Stomach (tissue), 9 donors: Measurements from ENCODE around the gene PLXDC1. TPM values are rescaled to one million over a fixed set of nuclear protein-coding genes. Genes with fewer than 3 reads are reported as not detected.
"Not testable (repeated sequence)": the region's sequence is repeated elsewhere in the genome, so short reads cannot be mapped to it uniquely, and the experiment has no call there.

Source experiments
- DNase-seq, 2 donors: peaks; one replicate each; pipeline versions ENCODE4 v3.0.0 to v3.0.0-alpha.2; 2013 to 2019
- H3K27ac ChIP-seq, 5 donors: fragments of 200-600 bp in 4 of 5; sonication (generic) in 4 of 5; one replicate each; pipeline ENCODE4 v1.5.1; 2013 to 2019; ENCODE audit warnings: mild to moderate bottlenecking in 1 of 5, moderate library complexity in 1 of 5
- H3K27me3 ChIP-seq, 3 donors: fragments of 200-600 bp; sonication (generic); one replicate each; pipeline ENCODE4 v1.5.1; 2017 to 2019; ENCODE audit warnings: mixed run types in 1 of 3
- H3K36me3 ChIP-seq, 4 donors: fragments of 200-600 bp; sonication (generic); 1 replicate in 3 of 4; 2 replicates in 1 of 4; pipeline ENCODE4 v1.5.1; 2016 to 2019
- H3K4me1 ChIP-seq, 4 donors: fragments of 200-600 bp; sonication (generic); one replicate each; pipeline ENCODE4 v1.5.1; 2016 to 2019
- H3K4me3 ChIP-seq, 4 donors: fragments of 200-600 bp; sonication (generic) in 3 of 4; one replicate each; pipeline ENCODE4 v1.5.1; 2016 to 2019; ENCODE audit warnings: mild to moderate bottlenecking in 1 of 4
- H3K9me3 ChIP-seq, 4 donors: fragments of 200-600 bp; sonication (generic); one replicate each; pipeline ENCODE4 v1.5.1; 2016 to 2019
- CTCF ChIP-seq, 7 experiments: fragments of 450-650 bp in 4 of 7; fragments of 200-600 bp in 3 of 7; sonication (generic) in 3 of 7; IDR thresholded peaks; one replicate each; pipeline ENCODE4 v1.5.1; 2016 to 2019; ENCODE audit warnings: antibody characterized with exemption in 7 of 7, control low read depth in 2 of 7, mild to moderate bottlenecking in 1 of 7
- EP300 ChIP-seq: sonication (generic); formaldehyde crosslinking; IDR thresholded peaks from one replicate; pipeline ENCODE4 v1.6.1; 2017; ENCODE audit warnings: antibody characterized with exemption
- POLR2A ChIP-seq, 4 donors: fragments of 450-650 bp; IDR thresholded peaks; one replicate each; pipeline ENCODE4 v1.6.1; 2016; ENCODE audit warnings: antibody characterized with exemption in 4 of 4, control low read depth in 2 of 4, mild to moderate bottlenecking in 1 of 4, moderate library complexity in 1 of 4
- POLR2AphosphoS5 ChIP-seq, 3 donors: sonication (generic); formaldehyde crosslinking; IDR thresholded peaks; one replicate each; pipeline ENCODE4 v1.6.1; 2016; ENCODE audit warnings: antibody characterized with exemption in 3 of 3
- WGBS, 5 donors: extraction: QIAGEN DNeasy Blood & Tissue Kit in 3 of 5; methylation state at CpG; one replicate each; pipeline versions ENCODE4 v1.1.5 to v1.1.7; 2013 to 2018; 5-methylcytosine and 5-hydroxymethylcytosine counted together
- intact Hi-C: fragments of 100-400 bp; cut with DNase I; formaldehyde crosslinking; loops from one replicate; pipeline ENCODE4 v1.15.1; 2023; ENCODE audit warnings: low total_unique reads
- polyA plus RNA-seq, 3 donors: library from polyadenylated mRNA; stranded (reverse); fragments of 200-250 nt; gene quantifications; one replicate each; pipeline ENCODE4 v1.2.3, GENCODE V29; 2013
- total RNA-seq, 5 donors: library from RNA; depleted of rRNA; stranded (reverse); fragments of >200 nt; gene quantifications; one replicate each; pipeline versions ENCODE4 v1.1.0 to v1.2.3, GENCODE V29; 2014 to 2016
- donor health status: healthy with polysubstance abuse.
- donor health status: Bipolar disorder and iron deficiency.
- donor health status: healthy.

Gene PLXDC1
- total and polyA plus RNA-seq, 8 donors = 0.58 to 77.2 (median 4.4) TPM

- WGBS, 5 donors = 54 to 85% (median 72%) methylated on average over 11 of the region's 11 CpGs
- H3K4me3 ChIP-seq = peak overlapping the region in 3 of 4 donors; percentile 50 to 54 (median 51)
These were observed 93.7 kb downstream of the PLXDC1 start for GRCh38 chr17:39057701-39058206.

GRCh38 chr17:39054111-39054645 lies 97.3 kb downstream of the PLXDC1 start:
- H3K9me3 ChIP-seq = peaks cover 0 to 3% (median 0%) of the 10 kb centered on the region in 4 donors
- TF ChIP-seq CTCF (IDR thresholded peaks at IDR 0.05) (no peak), EP300 (no peak), POLR2AphosphoS5 (IDR thresholded peaks at IDR 0.05) (peak in 1 of 3 donors; percentile 31)
- H3K4me3 ChIP-seq = no peak overlapping the region
- H3K27ac ChIP-seq = no peak overlapping the region
- intact Hi-C loops = no loop called here
- no peaks in the 10 kb centered on the region for H3K36me3 ChIP-seq
- peaks cover 0 to 34% (median 28%) of the 10 kb centered on the region in 4 donors for H3K4me1 ChIP-seq
- peak; percentile 33 to 54 for DNase-seq
- 6 to 35% (median 18%) methylated on average over 2 of the region's 2 CpGs for WGBS, 5 donors
- H3K27me3 ChIP-seq = peaks cover 0 to 16% (median 0%) of the 10 kb centered on the region in 3 donors

More at GRCh38 chr17:39057701-39058206, 93.7 kb downstream of the PLXDC1 start:
- TF ChIP-seq POLR2AphosphoS5 (IDR thresholded peaks at IDR 0.05) = no peak
- TF ChIP-seq CTCF (IDR thresholded peaks at IDR 0.05) = no peak
- TF ChIP-seq POLR2A (IDR thresholded peaks at IDR 0.05) = no peak
- no peak for TF ChIP-seq EP300
- Histone ChIP-seq H3K36me3 (no peaks in the 10 kb centered on the region), H3K27ac (no peak overlapping the region), H3K9me3 (no peaks in the 10 kb centered on the region), H3K4me1 (peaks cover 0 to 34% (median 28%) of the 10 kb centered on the region in 4 donors), H3K27me3 (peaks cover 0 to 1% (median 0%) of the 10 kb centered on the region in 3 donors)
- DNase-seq = no peak
- intact Hi-C loops = no loop called here

- H3K4me1 ChIP-seq = peaks cover 0 to 29% (median 26%) of the 10 kb centered on the region in 4 donors
- H3K27me3 ChIP-seq = peaks cover 0 to 16% (median 0%) of the 10 kb centered on the region in 3 donors
- intact Hi-C loops, H3K36me3 ChIP-seq, DNase-seq, H3K4me3 ChIP-seq, H3K27ac ChIP-seq: not testable (repeated sequence)
- peaks cover 7 to 18% (median 11%) of the 10 kb centered on the region in 4 donors for H3K9me3 ChIP-seq
- 84 to 90% (median 88%) methylated on average over 3 of the region's 3 CpGs for WGBS, 5 donors
These were observed 99.0 kb downstream of the PLXDC1 start for GRCh38 chr17:39052423-39052822.

GRCh38 chr17:39051001-39051585 lies 100.3 kb downstream of the PLXDC1 start:
- TF ChIP-seq POLR2A (IDR thresholded peaks at IDR 0.05) = no peak
- no peak for TF ChIP-seq POLR2AphosphoS5 (IDR thresholded peaks at IDR 0.05)
- peaks cover 18 to 31% (median 24%) of the 10 kb centered on the region in 4 donors for H3K9me3 ChIP-seq
- no peak overlapping the region for H3K27ac ChIP-seq
- H3K27me3 ChIP-seq = peaks cover 0 to 16% (median 0%) of the 10 kb centered on the region in 3 donors
- intact Hi-C loops = no loop called here
- peak in 1 of 2 donors; percentile 13 for DNase-seq
- no peaks in the 10 kb centered on the region for H3K36me3 ChIP-seq
- WGBS, 5 donors = 76 to 89% (median 83%) methylated on average over 12 of the region's 12 CpGs
- no peak overlapping the region for H3K4me3 ChIP-seq
- peaks cover 0 to 17% (median 15%) of the 10 kb centered on the region in 4 donors for H3K4me1 ChIP-seq

- no peak for TF ChIP-seq CTCF (IDR thresholded peaks at IDR 0.05)
- no peak for TF ChIP-seq POLR2AphosphoS5 (IDR thresholded peaks at IDR 0.05)
- TF ChIP-seq POLR2A (IDR thresholded peaks at IDR 0.05) = no peak
- TF ChIP-seq EP300 = no peak
- Histone ChIP-seq H3K4me3 (no peak overlapping the region), H3K27ac (no peak overlapping the region), H3K9me3 (peaks cover 22 to 39% (median 34%) of the 10 kb centered on the region in 4 donors), H3K4me1 (no peaks in the 10 kb centered on the region), H3K27me3 (peaks cover 0 to 3% (median 0%) of the 10 kb centered on the region in 3 donors), H3K36me3 (no peaks in the 10 kb centered on the region)
- intact Hi-C loops = no loop called here
- 82 to 88% (median 86%) methylated on average over 12 to 16 of the region's 16 CpGs for WGBS, 5 donors
- no peak for DNase-seq
These were observed 105.3 kb downstream of the PLXDC1 start for GRCh38 chr17:39045948-39046679.
